ENCODE data around the gene UST. TPM values are rescaled to one million over a fixed set of nuclear protein-coding genes. Genes with fewer than 3 reads are reported as not detected.
A peak's percentile ranks its signal among the peaks of the same experiment; 100 is the strongest.

The UST gene
- total RNA-seq, 2 experiments from 2014 or later: 1.2 to 1.5 TPM

DNA sequence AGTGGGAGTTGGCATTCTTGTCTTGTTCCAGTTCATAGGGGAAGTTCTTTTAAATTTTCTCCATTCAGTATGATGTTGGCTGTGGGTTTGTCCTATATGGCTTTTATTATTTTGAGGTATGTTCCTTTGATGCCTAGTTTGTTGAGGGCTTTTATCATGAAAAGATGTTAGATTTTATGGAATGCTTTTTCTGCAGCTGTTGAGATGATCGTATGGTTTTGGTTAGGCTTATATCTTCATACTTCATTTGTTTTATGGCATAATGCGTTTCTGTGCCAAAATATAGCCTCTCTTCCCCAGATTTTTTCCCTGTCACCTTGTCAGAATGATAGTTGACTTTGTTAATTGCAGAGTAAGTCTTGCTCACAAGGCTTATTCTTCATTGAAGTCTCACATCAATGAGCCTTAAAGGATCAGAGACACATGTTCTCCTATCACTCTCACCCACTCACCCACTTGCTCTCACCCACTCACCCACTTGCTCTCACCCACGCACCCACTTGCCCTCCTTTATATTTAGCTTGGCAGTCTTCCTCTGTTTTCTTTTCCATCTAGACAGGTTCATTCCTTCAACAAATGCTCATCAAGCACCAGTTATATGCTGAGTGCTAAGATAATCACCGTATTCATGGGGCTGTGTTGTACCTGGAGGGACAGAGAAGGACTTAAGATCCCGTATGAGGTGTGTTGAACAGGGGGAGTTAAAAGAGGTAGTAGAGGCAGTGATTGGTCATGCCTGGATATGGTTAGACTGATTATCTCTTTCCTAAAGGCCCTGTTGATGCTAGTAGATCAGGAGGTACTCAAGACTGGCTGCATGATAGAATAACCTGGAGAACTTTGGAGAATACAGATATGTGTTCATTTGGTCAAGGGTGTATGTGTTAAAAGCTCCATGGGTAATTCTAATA, 19.3 kb downstream of the UST start:
- no peak for ATAC-seq
- H3K4me3 Mint-ChIP-seq: no peak overlapping the region
- H3K27ac Mint-ChIP-seq: no peak overlapping the region
- peaks cover 4% of the 10 kb centered on the region for H3K27me3 Mint-ChIP-seq
- ChIA-PET POLR2A (no interaction called here), CTCF (interaction anchor here (0.9 kb wide), 2 partner anchors 8 to 12 kb away, joined by 3 read pairs; no protein-coding TSS in a partner anchor)
- H3K36me3 Mint-ChIP-seq (ENCODE audit: low read depth): no peaks in the 10 kb centered on the region
- no peak for DNase-seq
- intact Hi-C loops (cut with micrococcal nuclease): no loop called here
- H3K4me1 Mint-ChIP-seq (ENCODE audit: low read depth): peaks cover 40% of the 10 kb centered on the region
- H3K9me3 Mint-ChIP-seq: no peaks in the 10 kb centered on the region
- TF ChIP-seq, protein P1, sequence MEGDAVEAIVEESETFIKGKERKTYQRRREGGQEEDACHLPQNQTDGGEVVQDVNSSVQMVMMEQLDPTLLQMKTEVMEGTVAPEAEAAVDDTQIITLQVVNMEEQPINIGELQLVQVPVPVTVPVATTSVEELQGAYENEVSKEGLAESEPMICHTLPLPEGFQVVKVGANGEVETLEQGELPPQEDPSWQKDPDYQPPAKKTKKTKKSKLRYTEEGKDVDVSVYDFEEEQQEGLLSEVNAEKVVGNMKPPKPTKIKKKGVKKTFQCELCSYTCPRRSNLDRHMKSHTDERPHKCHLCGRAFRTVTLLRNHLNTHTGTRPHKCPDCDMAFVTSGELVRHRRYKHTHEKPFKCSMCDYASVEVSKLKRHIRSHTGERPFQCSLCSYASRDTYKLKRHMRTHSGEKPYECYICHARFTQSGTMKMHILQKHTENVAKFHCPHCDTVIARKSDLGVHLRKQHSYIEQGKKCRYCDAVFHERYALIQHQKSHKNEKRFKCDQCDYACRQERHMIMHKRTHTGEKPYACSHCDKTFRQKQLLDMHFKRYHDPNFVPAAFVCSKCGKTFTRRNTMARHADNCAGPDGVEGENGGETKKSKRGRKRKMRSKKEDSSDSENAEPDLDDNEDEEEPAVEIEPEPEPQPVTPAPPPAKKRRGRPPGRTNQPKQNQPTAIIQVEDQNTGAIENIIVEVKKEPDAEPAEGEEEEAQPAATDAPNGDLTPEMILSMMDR (IDR thresholded peaks at IDR 0.05): no peak

DNA sequence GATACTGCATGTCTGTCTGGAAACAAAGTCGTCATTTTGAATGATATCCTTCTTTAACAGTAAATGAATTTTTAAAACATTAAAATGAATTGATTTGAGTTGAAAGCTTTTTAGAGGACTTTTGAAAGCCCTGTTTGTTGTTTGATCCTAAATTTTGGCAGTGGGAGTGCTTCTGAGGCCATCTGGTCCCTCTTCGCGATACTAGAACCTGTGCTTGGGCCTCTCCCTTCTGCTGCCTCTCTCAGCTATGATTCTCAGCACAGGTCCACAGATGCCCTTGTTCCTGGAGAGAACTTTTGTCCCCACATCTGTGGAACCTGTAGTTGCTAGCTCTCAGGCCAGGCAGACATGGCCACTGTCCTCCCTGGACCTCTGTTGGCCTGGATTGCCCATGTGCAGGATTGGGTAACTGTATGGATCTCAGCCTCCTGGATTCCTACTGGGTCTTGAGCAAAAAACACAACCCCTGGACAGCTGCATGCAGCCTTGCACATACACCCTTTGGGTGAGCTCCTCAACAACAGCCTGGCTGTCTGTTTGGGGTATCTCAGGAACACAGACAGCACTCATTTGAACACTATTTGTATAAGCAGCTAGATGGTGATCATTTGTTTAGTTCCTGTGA, 21.9 kb downstream of the UST start:
- Mint-ChIP-seq H3K27ac (no peak overlapping the region), H3K4me1 (ENCODE audit: low read depth) (peaks cover 32% of the 10 kb centered on the region), H3K4me3 (no peak overlapping the region), H3K36me3 (ENCODE audit: low read depth) (no peaks in the 10 kb centered on the region), H3K9me3 (no peaks in the 10 kb centered on the region), H3K27me3 (peaks cover 4% of the 10 kb centered on the region)
- ATAC-seq (no peak), DNase-seq (no peak)
- POLR2A ChIA-PET: interaction anchor here (0.5 to 1.0 kb wide), 2 partner anchors 10 to 17 kb away, joined by 5 read pairs; no protein-coding TSS in a partner anchor
- CTCF ChIA-PET: no interaction called here
- TF ChIP-seq, protein P1 (IDR thresholded peaks at IDR 0.05): no peak
- intact Hi-C loops (cut with micrococcal nuclease): no loop called here

- peaks cover 29% of the 10 kb centered on the region for H3K4me1 Mint-ChIP-seq (ENCODE audit: low read depth)
- CTCF ChIA-PET: no interaction called here
These were observed 22.6 kb downstream of the UST start for GRCh38 chr6:148769304-148769968.

GRCh38 chr6:148770408-148771211, 23.8 kb downstream of the UST start:
- Mint-ChIP-seq H3K4me1 (ENCODE audit: low read depth) (peaks cover 29% of the 10 kb centered on the region), H3K9me3 (no peaks in the 10 kb centered on the region), H3K4me3 (peak overlapping the region; percentile 0), H3K36me3 (ENCODE audit: low read depth) (no peaks in the 10 kb centered on the region), H3K27me3 (peaks cover 4% of the 10 kb centered on the region), H3K27ac (no peak overlapping the region)
- ChIA-PET POLR2A (interaction anchor here (1.0 to 1.5 kb wide), 2 partner anchors 9 to 22 kb away, joined by 3 to 6 read pairs; no protein-coding TSS in a partner anchor), CTCF (no interaction called here)
- intact Hi-C loops (cut with micrococcal nuclease): no loop called here
- DNase-seq: no peak
- peak; percentile 30 for ATAC-seq
- TF ChIP-seq, protein P1 (IDR thresholded peaks at IDR 0.05): no peak

More at GRCh38 chr6:148769304-148769968, 22.6 kb downstream of the UST start:
- TF ChIP-seq, protein P1 (IDR thresholded peaks at IDR 0.05): no peak
- no peak overlapping the region for H3K27ac Mint-ChIP-seq
- intact Hi-C loops (cut with micrococcal nuclease): no loop called here
- peaks cover 4% of the 10 kb centered on the region for H3K27me3 Mint-ChIP-seq
- H3K36me3 Mint-ChIP-seq (ENCODE audit: low read depth): no peaks in the 10 kb centered on the region
- H3K9me3 Mint-ChIP-seq: no peaks in the 10 kb centered on the region
- H3K4me3 Mint-ChIP-seq: no peak overlapping the region
- ATAC-seq (no peak), DNase-seq (no peak)
- POLR2A ChIA-PET: interaction anchor here (1.0 to 1.5 kb wide), 2 partner anchors 8 to 10 kb away, joined by 5 to 6 read pairs; no protein-coding TSS in a partner anchor

Data from activated CD8-positive, alpha-beta T cell treated with anti-CD3 and anti-CD28 coated beads for 36 hours (primary cell).